GM10248 (cell line): Measurements from ENCODE around the gene NOTCH3.

Source experiments
- CTCF ChIA-PET: fragments of 300-600 bp; sonication (Branson Sonifier 250); formaldehyde crosslinking; extraction: SDS; loops from one replicate; lab custom pipeline; 2021; ENCODE audit warnings: antibody characterized with exemption; lab: Yijun Ruan, JAX
- POLR2A ChIA-PET: fragments of 350-650 bp; sonication (Branson Sonifier 250); formaldehyde crosslinking; extraction: SDS; loops from one replicate; lab custom pipeline; 2020; ENCODE audit warnings: antibody characterized with exemption; lab: Yijun Ruan, JAX
- DNase-seq: peaks from one replicate; pipeline ENCODE4 v3.0.0; 2012; ENCODE audit errors: extremely low spot score
- TF ChIP-seq, protein P1 (sequence below): IDR thresholded peaks from 2 replicates; pipeline ENCODE4 v1.5.1; 2012; ENCODE audit warnings: mild to moderate bottlenecking, low read depth; ENCODE audit errors: extremely low read depth, missing control alignments, control extremely low read depth

The NOTCH3 gene

DNA sequence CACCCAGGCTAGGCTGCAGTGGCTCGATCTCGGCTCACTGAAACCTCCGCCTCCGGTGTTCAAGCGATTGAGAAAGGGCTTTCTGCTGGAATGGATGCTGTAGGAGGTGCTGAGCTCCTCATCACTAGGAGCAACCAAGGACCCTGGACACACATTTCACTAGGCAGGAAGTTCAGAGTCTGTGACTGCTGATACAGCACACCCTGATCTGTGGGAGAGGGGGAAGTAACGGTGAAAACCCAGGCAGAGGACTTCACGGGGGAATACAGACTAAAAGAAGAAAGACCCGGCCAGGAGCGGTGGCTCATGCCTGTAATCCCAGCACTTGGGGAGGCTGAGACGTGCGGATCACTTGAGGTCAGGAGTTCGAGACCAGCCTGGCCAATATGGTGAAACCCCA lies 11.9 kb upstream of the NOTCH3 start:
- TF ChIP-seq, protein P1, sequence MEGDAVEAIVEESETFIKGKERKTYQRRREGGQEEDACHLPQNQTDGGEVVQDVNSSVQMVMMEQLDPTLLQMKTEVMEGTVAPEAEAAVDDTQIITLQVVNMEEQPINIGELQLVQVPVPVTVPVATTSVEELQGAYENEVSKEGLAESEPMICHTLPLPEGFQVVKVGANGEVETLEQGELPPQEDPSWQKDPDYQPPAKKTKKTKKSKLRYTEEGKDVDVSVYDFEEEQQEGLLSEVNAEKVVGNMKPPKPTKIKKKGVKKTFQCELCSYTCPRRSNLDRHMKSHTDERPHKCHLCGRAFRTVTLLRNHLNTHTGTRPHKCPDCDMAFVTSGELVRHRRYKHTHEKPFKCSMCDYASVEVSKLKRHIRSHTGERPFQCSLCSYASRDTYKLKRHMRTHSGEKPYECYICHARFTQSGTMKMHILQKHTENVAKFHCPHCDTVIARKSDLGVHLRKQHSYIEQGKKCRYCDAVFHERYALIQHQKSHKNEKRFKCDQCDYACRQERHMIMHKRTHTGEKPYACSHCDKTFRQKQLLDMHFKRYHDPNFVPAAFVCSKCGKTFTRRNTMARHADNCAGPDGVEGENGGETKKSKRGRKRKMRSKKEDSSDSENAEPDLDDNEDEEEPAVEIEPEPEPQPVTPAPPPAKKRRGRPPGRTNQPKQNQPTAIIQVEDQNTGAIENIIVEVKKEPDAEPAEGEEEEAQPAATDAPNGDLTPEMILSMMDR, result no peak
- POLR2A ChIA-PET, result no interaction called here
- CTCF ChIA-PET, result no interaction called here
- DNase-seq, result no peak

DNA sequence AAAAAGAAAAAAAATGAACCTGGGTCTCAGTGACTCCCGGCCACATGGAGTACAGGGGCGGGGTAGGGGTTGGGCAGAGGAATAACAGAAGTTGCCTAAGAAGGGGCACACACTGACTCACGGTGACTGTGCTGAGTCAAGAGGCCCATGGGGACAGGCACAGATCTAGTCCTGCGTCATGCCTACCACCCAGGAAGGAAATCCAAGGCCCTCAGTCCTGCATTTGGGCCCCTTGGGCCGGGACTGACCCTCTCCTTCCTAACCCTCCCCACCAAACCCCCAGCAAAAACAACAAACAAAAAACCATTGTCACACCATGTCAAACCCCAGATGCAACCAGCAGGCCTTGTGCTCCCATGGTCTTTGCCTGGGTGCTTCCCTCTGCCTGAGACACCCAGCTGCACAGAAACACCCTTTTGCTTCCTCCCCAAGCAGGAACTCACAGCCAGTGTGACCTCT lies 9.6 kb upstream of the NOTCH3 start:
- ChIA-PET CTCF (no interaction called here), POLR2A (no interaction called here)
- TF ChIP-seq, protein P1, result no peak
- no peak for DNase-seq

DNA sequence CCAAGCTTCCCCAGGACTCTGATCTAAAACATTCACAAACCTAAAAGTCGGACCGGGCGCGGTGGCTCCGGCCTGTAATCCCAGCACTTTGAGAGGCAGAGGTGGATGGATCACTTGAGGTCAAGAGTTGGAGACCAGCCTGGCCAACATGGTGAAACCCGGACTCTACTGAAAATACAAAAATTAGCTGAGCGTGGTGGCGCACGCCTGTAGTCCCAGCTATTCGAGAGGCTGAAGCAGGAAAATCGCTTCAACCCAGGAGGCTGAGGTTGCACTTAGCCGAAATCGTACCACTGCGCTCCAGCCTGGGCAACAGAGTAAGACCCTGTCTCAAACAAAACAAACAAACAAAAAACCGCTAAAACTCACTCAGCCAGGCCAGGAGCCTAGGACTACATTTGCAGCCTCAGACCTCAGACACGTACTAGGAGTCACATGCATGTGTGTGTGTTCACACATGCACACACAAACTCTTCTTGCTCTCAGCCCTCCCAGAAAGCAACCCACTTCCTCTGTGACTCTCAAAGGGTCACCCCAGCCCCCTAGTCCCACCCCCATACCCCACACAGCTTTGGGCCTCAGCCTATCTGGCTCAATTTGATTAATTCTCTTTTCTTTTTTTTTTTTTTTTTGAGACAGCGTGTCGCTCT lies 704 bp upstream of the NOTCH3 start:
- ChIA-PET POLR2A (no interaction called here), CTCF (no interaction called here)
- no peak for DNase-seq
- TF ChIP-seq, protein P1, result no peak

DNA sequence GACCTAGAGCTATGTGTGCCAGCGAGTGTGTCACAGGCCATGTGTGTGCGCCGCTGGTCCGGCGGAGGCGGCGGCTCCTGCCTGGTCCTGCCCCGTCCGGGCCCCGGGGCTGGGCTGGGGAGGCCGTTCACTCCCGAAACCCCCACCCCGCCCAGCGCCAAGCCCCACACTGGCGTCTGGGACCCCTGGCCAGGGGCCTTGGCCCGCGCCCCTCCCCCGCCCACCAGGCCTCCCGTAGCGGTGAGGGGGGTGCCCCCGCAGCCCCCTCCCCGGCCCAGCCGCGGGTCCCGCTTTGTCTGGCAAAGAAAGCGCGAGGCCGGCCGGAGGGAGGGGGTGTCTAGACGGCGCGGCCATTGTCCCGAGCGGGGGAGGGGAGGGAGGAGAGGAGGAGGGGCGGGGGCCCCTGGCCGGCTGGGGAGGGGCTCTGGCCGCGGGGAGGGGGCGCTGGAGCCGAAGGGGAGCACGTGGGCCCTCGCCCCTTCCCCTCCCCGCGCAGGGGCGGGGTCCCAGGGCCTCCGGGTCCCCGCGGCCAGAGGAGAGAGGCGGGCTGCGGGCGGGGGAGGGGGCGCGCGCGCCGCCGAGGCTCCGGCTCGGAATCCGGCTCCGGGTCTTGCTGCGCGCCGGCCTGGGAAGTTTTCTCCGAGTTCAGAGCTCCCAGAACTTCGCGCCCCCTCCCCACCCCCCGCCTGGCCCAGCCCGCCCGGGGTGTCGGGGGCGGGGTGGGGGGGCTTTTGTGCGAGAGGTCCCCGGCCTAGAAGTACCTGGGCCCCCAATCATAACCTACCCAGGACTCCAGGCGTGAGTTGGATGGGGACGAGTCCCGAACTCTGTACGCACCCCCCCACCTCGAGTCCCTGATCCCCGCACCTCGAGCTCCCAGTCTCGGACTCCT lies 888 bp downstream of the NOTCH3 start:
- TF ChIP-seq, protein P1, result no peak
- no peak for DNase-seq

DNA sequence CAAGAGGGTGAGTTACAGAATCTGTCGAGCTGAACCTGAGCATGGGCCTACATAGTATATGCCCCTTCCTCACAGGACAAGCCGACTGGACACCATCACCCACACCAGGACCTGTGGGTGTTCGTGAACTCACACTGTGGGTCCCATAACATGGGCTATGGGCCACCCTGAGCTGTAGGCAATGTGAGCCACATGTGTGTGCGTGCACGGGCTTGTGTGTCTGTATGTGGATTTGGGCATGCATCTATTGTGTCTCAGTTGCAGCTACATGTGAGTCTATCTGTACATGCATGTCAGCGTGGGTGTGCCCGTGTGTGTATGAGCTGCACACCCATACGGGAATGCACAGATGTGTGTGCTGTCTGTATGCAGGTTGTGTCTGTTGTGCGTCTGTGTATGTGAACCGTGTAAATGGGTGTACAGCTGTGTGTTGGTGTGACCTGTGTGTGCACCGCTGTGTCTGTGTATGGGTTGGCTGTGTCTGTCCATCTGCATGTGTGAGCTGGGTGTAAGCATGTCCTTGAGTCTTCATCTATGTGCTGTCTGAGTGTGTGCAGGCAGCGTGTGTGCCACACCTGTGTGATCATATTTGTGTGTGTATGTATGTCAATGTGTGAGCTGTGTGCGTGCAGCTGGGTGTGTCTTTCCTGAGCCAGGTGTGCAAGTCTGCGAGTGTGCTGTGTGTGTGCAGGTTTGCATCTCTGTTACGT lies 1.7 kb downstream of the NOTCH3 start:
- TF ChIP-seq, protein P1, result no peak
- POLR2A ChIA-PET, result no interaction called here
- CTCF ChIA-PET, result interaction anchor here (1.1 to 1.5 kb wide), 3 partner anchors 9 to 37 kb away, joined by 3 read pairs; no protein-coding TSS in a partner anchor
- no peak for DNase-seq

More for the DNA sequence above, 888 bp downstream of the NOTCH3 start:
- POLR2A ChIA-PET, result no interaction called here
- CTCF ChIA-PET, result interaction anchor here (1.1 to 1.5 kb wide), 2 partner anchors 9 to 38 kb away, joined by 3 read pairs; no protein-coding TSS in a partner anchor

DNA sequence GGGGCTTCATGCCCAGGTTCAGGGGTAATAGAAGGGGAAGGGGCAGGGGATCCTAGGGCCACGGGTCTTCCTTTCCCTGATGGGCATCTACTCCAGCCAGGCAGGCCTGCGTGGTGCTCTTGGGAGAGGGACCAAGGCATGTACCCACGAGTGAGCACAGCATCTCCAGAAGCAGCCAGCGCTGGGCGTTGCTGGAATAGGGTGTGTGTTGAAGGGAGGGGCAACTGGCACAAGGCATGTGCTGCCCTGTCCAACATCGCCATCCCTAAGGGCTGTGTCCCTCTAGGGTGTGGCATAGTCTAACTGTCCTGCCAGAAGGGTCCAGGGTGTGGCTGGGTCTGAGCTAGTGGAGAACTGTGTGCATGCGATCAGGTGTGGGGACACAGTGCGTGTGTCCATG lies 2.9 kb downstream of the NOTCH3 start:
- ChIA-PET CTCF (interaction anchor here (1.2 kb wide), 1 partner anchor 20 kb away, joined by 3 read pairs; no protein-coding TSS in a partner anchor), POLR2A (no interaction called here)
- no peak for DNase-seq
- TF ChIP-seq, protein P1, result no peak
